ENCODE results near the gene CELF4.

GRCh38 chr18:37489011-37489410, 76.6 kb downstream of the CELF4 start:
- TF ChIP-seq FOXM1 (IDR thresholded peaks at IDR 0.05; ENCODE audit: borderline replicate concordance, low read depth), result no peak
- no peak for TF ChIP-seq RAD21 (IDR thresholded peaks at IDR 0.05; ENCODE audit: low read depth)
- no peak for TF ChIP-seq CEBPB (IDR thresholded peaks at IDR 0.05)
- TF ChIP-seq TAF1 (IDR thresholded peaks at IDR 0.05; ENCODE audit: low read depth), result no peak
- no peak for TF ChIP-seq MAX (IDR thresholded peaks at IDR 0.05)
- TF ChIP-seq NFIC (IDR thresholded peaks at IDR 0.05), result no peak
- TF ChIP-seq EP300 (IDR thresholded peaks at IDR 0.05; ENCODE audit: borderline replicate concordance), result no peak
- TF ChIP-seq ZBTB7A (IDR thresholded peaks at IDR 0.05; ENCODE audit: low read depth), result no peak
- TF ChIP-seq USF1 (IDR thresholded peaks at IDR 0.05), result no peak
- TF ChIP-seq EGR1 (IDR thresholded peaks at IDR 0.05), result no peak
- no peak for TF ChIP-seq CREB1 (IDR thresholded peaks at IDR 0.05; ENCODE audit: low read depth)
- no peak for TF ChIP-seq REST (IDR thresholded peaks at IDR 0.05; ENCODE audit: low read depth)
- no peak for TF ChIP-seq YY1 (IDR thresholded peaks at IDR 0.05; ENCODE audit: low read depth)

Measured in Ishikawa (cell line).